ENCODE results near the gene NCK2.
A peak's percentile ranks its signal among the peaks of the same experiment; 100 is the strongest.
"Not testable (repeated sequence)": the region's sequence is repeated elsewhere in the genome, so short reads cannot be mapped to it uniquely, and the experiment has no call there.

NCK2 gene

GRCh38 chr2:105893011-105893995, 148.6 kb downstream of the NCK2 start:
- no peak for DNase-seq (ENCODE audit: low read depth in 3 of 3)

GRCh38 chr2:105894327-105894944, 149.7 kb downstream of the NCK2 start:
- DNase-seq (ENCODE audit: low read depth in 3 of 3), result no peak

GRCh38 chr2:105895990-105896764, 151.5 kb downstream of the NCK2 start:
- DNase-seq (ENCODE audit: low read depth in 3 of 3), result no peak

- DNase-seq (ENCODE audit: low read depth in 3 of 3), result no peak
These were observed 152.1 kb downstream of the NCK2 start for GRCh38 chr2:105896765-105897163.

GRCh38 chr2:105897694-105898093, 153.0 kb downstream of the NCK2 start:
- DNase-seq (ENCODE audit: low read depth in 3 of 3), result not testable (repeated sequence)

GRCh38 chr2:105903051-105903674, 158.5 kb downstream of the NCK2 start:
- DNase-seq (ENCODE audit: low read depth in 3 of 3), result no peak

- no peak for DNase-seq (ENCODE audit: low read depth in 3 of 3)
These were observed 160.2 kb downstream of the NCK2 start for GRCh38 chr2:105904938-105905337.

GRCh38 chr2:105906481-105906880, 161.8 kb downstream of the NCK2 start:
- no peak for DNase-seq (ENCODE audit: low read depth in 3 of 3)

- DNase-seq (ENCODE audit: low read depth in 3 of 3), result no peak
These were observed 162.5 kb downstream of the NCK2 start for GRCh38 chr2:105907184-105907583.

- no peak for DNase-seq (ENCODE audit: low read depth in 3 of 3)
These were observed 164.5 kb downstream of the NCK2 start for GRCh38 chr2:105909215-105909614.

- no peak for DNase-seq (ENCODE audit: low read depth in 3 of 3)
These were observed 166.0 kb downstream of the NCK2 start for GRCh38 chr2:105910497-105911238.

- DNase-seq (ENCODE audit: low read depth in 3 of 3), result no peak
These were observed 166.7 kb downstream of the NCK2 start for GRCh38 chr2:105911425-105911824.

- no peak for DNase-seq (ENCODE audit: low read depth in 3 of 3)
These were observed 167.4 kb downstream of the NCK2 start for GRCh38 chr2:105912081-105912480.

GRCh38 chr2:105915005-105915558, 170.4 kb downstream of the NCK2 start:
- no peak for DNase-seq (ENCODE audit: low read depth in 3 of 3)

- DNase-seq (ENCODE audit: low read depth in 3 of 3), result no peak
These were observed 172.5 kb downstream of the NCK2 start for GRCh38 chr2:105917226-105917625.

GRCh38 chr2:105917688-105918087, 173.0 kb downstream of the NCK2 start:
- no peak for DNase-seq (ENCODE audit: low read depth in 3 of 3)

GRCh38 chr2:105919191-105919811, 174.6 kb downstream of the NCK2 start:
- DNase-seq (ENCODE audit: low read depth in 3 of 3), result no peak

GRCh38 chr2:105919826-105920225, 175.1 kb downstream of the NCK2 start:
- peak in 1 of 3 experiments; percentile 21 for DNase-seq (ENCODE audit: low read depth in 3 of 3)

- DNase-seq (ENCODE audit: low read depth in 3 of 3), result no peak
These were observed 179.6 kb downstream of the NCK2 start for GRCh38 chr2:105924271-105924670.

- DNase-seq (ENCODE audit: low read depth in 3 of 3), result no peak
These were observed 180.2 kb downstream of the NCK2 start for GRCh38 chr2:105924932-105925331.

All from stimulated activated CD4-positive, alpha-beta T cell treated with anti-CD3 and anti-CD28 coated beads, TNF-alpha, amount 100 ng/mL, for 4 hours (primary cell).